GM18907 (cell line): Measurements from ENCODE around the gene KBTBD8.

Experiments
- ATAC-seq: cut with Tn5 transposase; IDR thresholded peaks from one replicate; pipeline ENCODE4 v1.9.1; 2021; ENCODE audit warnings: mild to moderate bottlenecking, moderate library complexity; ENCODE audit not compliant: unreplicated experiment

Gene KBTBD8

DNA sequence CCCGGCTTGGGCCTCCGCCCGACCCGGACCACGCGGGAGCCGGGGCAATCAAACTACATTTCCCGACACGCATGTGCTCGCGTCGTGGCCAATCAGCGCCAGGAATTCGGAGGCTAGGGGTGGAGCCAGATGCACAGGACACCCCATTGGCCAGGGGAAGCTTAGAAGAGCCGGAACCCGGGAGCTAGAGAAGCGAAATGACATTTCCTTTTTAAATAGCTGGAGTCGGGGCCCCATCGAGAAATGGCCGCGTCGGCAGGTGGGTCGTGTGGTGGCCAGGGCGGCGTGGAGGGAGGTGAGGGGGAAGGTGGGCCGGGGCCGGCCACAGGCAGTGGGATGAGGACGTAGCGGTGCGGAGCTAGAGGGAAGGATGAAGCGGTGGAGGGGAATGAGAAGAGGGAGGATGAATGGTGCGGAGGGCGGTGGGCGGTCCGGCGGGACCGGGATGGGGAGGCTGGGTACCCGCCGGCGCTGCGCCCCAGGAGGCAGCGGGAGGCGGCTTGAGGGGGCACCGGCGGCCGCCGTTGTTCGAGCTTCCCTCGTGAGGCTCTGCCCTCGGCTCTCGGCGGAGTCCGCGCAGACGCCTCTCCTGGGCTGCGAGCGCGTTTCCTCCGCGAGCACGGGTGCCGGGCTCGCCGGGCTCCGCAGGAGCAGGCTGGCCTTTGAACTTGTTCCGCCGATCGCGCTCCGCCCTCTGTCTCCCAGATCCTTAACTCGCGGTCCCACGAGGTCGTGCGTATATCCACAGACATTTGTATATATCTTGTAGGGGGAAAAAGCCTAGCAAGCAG is at the start of gene KBTBD8:
Gene KBTBD8, plus strand, starts transcription at position 195 of the 791 bp plus-strand sequence. Its CDS starts 49 bp downstream, at position 244.
- ATAC-seq = peak; percentile 97

DNA sequence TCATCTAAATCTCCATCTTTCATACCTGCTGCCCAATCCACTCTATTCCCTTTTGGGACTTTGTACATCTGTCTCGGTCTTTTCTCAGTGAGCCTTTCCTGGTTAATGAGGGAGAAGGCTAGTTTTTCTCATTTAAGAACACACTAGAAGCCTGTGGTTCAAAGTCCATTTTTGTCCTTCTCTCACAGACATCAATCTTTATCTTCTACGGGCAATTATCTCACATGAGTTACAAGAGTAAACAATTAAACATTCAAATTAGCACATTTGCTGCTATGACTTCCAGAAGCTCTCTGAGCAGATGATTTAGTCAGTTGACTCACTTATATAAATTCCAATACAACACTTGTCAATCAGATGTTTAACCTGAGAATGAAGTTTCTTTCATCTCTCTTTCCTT is 49.3 kb upstream of the KBTBD8 start:
- ATAC-seq = no peak

GRCh38 chr3:66949898-66950297 is 48.2 kb upstream of the KBTBD8 start:
- ATAC-seq = no peak

DNA sequence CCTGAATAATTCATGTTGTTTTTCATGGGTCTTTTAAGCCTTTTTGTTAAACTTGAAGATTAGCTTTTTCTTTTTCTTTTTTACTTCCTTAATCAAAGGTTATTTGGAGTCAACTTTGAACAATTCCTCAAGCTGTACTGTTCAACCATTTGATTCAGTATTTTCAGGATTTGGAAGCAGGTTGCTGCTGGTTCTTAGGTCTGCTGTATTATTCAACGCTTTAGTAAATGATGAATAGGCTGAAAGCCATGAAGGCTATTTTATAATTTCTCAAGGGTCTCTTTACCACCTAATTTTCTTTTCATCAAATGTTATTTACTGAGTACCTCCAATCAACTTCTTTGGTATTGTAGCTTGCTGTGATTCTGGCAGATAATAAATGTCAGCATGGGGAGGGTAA is 45.8 kb upstream of the KBTBD8 start:
- no peak for ATAC-seq

GRCh38 chr3:66953934-66954445 is 44.1 kb upstream of the KBTBD8 start:
- ATAC-seq = no peak

DNA sequence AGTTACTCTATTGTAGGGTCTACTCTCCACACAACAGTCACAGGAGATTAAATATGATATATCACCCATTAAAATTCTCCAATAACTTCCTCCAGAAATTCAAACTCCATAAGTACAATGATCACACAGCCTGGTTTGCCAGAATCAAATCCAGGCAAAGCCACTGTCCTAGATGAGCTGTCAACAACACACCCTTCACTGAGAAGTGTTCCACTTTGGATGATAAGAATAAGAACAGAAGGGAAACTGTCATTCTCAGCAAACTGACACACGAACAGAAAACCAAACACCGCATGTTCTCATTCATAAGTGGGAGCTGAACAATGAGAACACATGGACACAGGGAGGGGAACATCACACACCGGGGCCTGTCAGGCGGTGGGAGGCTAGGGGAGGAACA is 41.4 kb upstream of the KBTBD8 start:
- ATAC-seq = no peak

DNA sequence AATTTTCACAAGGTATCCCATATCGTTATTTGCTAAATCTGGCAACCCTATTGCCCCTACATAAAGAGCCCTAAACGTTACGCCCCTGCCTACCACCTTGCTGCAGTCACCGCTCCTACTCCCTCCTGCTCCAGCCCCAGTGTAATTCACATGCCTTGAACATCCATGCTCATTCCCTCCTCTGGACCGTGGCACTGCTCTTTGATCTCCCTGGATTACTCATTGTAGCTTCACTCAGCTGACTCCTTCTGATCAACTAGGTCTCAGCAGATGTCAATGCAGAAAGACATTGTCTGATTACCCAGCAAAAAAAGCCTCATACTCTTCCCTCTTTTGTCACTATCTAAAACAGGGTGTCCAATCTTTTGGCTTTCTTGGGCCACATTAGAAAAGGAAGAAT is 40.7 kb upstream of the KBTBD8 start:
- ATAC-seq = no peak

GRCh38 chr3:66958067-66958466 is 40.0 kb upstream of the KBTBD8 start:
- ATAC-seq = no peak

GRCh38 chr3:66962664-66963063 is 35.4 kb upstream of the KBTBD8 start:
- no peak for ATAC-seq

DNA sequence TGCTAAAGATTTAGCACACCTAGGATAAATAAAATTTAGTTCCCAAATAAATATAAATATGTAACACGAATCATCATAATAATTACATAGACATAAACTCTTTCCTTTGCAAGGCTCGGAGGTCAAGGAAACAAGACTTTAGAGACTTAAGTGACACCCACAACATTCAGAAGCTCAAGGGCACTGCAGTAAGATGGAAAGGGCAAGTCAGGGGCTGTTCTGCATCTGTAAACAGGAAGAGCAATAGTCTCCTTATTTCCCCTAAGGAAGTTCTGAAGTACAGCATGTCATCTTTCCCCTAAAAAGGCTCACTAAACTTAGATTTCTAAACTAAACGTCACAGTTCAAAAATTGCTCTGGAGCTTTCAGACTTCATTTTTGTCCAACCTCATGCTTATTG is 26.9 kb upstream of the KBTBD8 start:
- no peak for ATAC-seq

GRCh38 chr3:66971891-66972551 is 26.1 kb upstream of the KBTBD8 start:
- ATAC-seq = peak; percentile 99

DNA sequence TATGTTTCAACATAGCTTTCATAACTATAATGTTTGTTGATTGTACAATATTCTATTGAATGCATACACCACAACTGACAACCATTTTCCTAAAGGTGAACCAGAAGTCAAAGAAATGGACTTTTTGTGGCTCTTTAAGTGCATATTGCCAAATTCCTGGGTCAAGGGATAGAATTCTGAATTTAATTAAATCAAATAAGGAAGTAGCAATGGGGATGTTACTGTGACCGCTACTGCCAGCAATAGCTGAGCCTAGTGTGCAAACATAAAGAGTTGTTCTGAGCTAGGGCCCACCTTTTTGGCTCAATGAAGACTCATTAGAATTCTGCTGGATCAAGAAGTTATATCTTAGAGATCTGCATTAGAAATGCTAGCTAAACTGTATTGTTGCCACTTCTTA is 17.3 kb upstream of the KBTBD8 start:
- no peak for ATAC-seq

GRCh38 chr3:66983101-66983500 is 15.0 kb upstream of the KBTBD8 start:
- ATAC-seq = no peak

DNA sequence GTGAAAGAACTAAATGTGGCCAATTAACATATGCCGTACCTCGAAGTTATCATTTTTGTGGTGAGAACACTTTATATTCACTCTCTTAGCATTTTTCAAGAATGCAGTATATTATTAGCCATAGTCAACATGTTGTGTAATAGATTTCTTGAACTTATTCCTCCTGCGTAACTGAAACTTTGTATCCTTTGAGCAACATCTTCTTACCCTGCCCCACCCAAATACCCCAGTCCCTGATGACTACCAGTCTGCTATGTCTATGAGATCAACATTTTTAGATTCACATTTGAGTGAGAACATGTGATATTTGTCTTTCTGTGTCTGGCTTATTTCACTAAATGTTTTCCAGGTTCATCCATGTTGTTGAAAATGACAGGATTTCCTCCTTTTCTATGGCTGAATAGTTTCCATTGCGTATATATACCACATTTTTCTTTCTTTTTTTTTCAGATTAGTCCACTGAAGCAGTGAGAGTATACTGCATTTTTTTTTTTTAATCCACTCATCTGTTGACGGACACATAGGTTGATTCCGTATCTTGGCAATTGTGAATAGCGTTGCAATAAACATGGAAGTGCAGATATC is 12.7 kb upstream of the KBTBD8 start:
- no peak for ATAC-seq

- ATAC-seq = no peak
Measured at GRCh38 chr3:66986406-66986805, 11.7 kb upstream of the KBTBD8 start.

DNA sequence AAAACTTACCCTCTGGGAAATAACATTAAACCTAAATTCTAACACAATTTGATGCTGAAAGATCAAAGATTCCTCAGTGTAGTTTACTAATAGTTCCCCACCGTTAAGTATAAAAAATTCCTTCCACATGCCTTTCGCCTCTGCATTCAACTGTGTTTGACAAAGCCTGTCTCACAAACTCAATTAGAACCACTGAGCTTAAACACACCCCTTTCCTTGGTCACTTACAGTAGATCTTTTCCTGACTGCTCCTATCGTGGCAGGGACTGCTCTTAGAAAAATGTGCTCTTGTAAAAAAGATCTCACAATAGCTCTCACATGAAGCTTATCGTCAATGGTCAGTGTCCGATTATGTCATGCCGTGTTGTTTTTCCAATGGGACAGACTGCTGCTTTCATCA is 8.9 kb upstream of the KBTBD8 start:
- ATAC-seq = no peak

GRCh38 chr3:66989860-66990696 is 8.0 kb upstream of the KBTBD8 start:
- ATAC-seq = peak; percentile 80

DNA sequence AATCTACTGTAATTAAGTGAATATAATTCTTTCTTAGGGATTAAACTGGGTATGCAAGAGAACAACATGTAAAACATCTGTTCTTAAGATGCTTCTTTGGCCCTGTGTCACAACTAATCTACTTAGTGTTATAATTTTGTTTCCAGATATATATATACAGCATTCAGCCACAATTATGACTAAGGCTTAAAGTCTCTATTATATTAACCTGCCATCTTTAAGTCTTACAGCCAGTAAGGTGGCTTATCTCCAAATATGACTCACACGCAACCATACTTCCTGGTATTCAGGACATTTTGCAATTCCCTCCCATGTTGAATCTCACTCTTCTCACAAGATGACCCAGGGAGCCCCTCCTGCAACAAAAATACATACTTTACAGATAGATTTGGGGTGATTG is 6.6 kb upstream of the KBTBD8 start:
- no peak for ATAC-seq

GRCh38 chr3:66993082-66993481 is 5.0 kb upstream of the KBTBD8 start:
- ATAC-seq = no peak

GRCh38 chr3:66994588-66994987 is 3.5 kb upstream of the KBTBD8 start:
- no peak for ATAC-seq

- no peak for ATAC-seq
Measured at GRCh38 chr3:66996696-66997095, 1.4 kb upstream of the KBTBD8 start.
